HL-60 (cell line): Measurements from ENCODE around the gene KANSL1.

ENCODE experiments used
- CTCF ChIP-seq: IDR thresholded peaks from one replicate; pipeline ENCODE4 v1.5.1; 2011; ENCODE audit warnings: low read length, control low read depth, inconsistent platforms; ENCODE audit not compliant: insufficient read depth
- GABPA ChIP-seq: IDR thresholded peaks from 2 replicates; pipeline ENCODE4 v1.6.1; 2012; ENCODE audit warnings: low read depth
- POLR2AphosphoS5 ChIP-seq: IDR thresholded peaks from 2 replicates; pipeline ENCODE4 v1.6.1; 2012; ENCODE audit warnings: low read depth
- REST ChIP-seq: IDR thresholded peaks from 2 replicates; pipeline ENCODE4 v1.6.1; 2012; ENCODE audit warnings: low read depth; ENCODE audit not compliant: insufficient replicate concordance
- SPI1 ChIP-seq: IDR thresholded peaks from 2 replicates; pipeline ENCODE4 v1.6.1; 2012; ENCODE audit warnings: low read depth, mild to moderate bottlenecking, borderline replicate concordance

- TF ChIP-seq CTCF (no peak), POLR2AphosphoS5 (no peak), GABPA (no peak), REST (no peak), SPI1 (no peak)
Observed at GRCh38 chr17:46182961-46183360, 10.3 kb downstream of the KANSL1 start.
